ENCODE results near the gene PCSK2.

Gene PCSK2

GRCh38 chr20:17236766-17237165, 9.9 kb downstream of the PCSK2 start:
- Histone ChIP-seq H3K27ac (ENCODE audit: low read depth in 2 of 2, low read length in 2 of 2) (no peak overlapping the region), H3K4me3 (ENCODE audit: low read length in 2 of 2) (no peak overlapping the region), H3K9me3 (ENCODE audit: control insufficient read depth in 2 of 2, low read length in 2 of 2) (no peaks in the 10 kb centered on the region), H3K9ac (ENCODE audit: low read depth in 1 of 2, low read length in 2 of 2) (no peak overlapping the region), H3K4me1 (ENCODE audit: control insufficient read depth in 2 of 2, insufficient read depth in 2 of 2, low read length in 2 of 2) (no peaks in the 10 kb centered on the region), H3K27me3 (ENCODE audit: control insufficient read depth in 2 of 2, insufficient read depth in 2 of 2, low read length in 2 of 2) (no peaks in the 10 kb centered on the region), H3K36me3 (ENCODE audit: control insufficient read depth in 2 of 2, insufficient read depth in 2 of 2, low read length in 2 of 2) (no peaks in the 10 kb centered on the region)

- Histone ChIP-seq H3K27ac (ENCODE audit: low read depth in 2 of 2, low read length in 2 of 2) (no peak overlapping the region), H3K36me3 (ENCODE audit: control insufficient read depth in 2 of 2, insufficient read depth in 2 of 2, low read length in 2 of 2) (no peaks in the 10 kb centered on the region), H3K27me3 (ENCODE audit: control insufficient read depth in 2 of 2, insufficient read depth in 2 of 2, low read length in 2 of 2) (no peaks in the 10 kb centered on the region), H3K4me1 (ENCODE audit: control insufficient read depth in 2 of 2, insufficient read depth in 2 of 2, low read length in 2 of 2) (no peaks in the 10 kb centered on the region), H3K9me3 (ENCODE audit: control insufficient read depth in 2 of 2, low read length in 2 of 2) (no peaks in the 10 kb centered on the region), H3K4me3 (ENCODE audit: low read length in 2 of 2) (no peak overlapping the region), H3K9ac (ENCODE audit: low read depth in 1 of 2, low read length in 2 of 2) (no peak overlapping the region)
Observed at GRCh38 chr20:17248224-17248623, 21.4 kb downstream of the PCSK2 start.

GRCh38 chr20:17262786-17263185, 35.9 kb downstream of the PCSK2 start:
- Histone ChIP-seq H3K27me3 (ENCODE audit: control insufficient read depth in 2 of 2, insufficient read depth in 2 of 2, low read length in 2 of 2) (no peaks in the 10 kb centered on the region), H3K4me3 (ENCODE audit: low read length in 2 of 2) (no peak overlapping the region)

DNA sequence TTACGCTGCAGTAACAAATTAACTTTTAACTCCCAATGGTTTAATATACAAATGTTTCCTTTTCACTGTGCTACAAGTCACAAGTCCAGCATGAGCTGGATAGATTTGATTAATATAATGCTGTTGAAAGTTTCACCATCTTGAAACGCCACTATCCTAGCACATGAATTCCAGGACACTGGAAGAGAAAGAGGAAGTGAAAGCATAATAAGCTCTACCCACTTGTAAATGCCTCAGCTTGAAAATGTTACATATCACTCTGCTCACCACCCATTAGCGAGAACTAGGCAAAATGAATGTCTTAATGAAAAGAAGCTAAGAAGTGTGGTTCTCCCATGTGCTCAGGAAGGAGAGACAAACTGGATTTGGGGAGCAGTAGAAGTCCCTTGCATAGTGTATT, 46.9 kb downstream of the PCSK2 start:
- Histone ChIP-seq H3K27me3 (ENCODE audit: control insufficient read depth in 2 of 2, insufficient read depth in 2 of 2, low read length in 2 of 2) (no peaks in the 10 kb centered on the region), H3K4me3 (ENCODE audit: low read length in 2 of 2) (no peak overlapping the region), H3K9me3 (ENCODE audit: control insufficient read depth in 2 of 2, low read length in 2 of 2) (no peaks in the 10 kb centered on the region), H3K27ac (ENCODE audit: low read depth in 2 of 2, low read length in 2 of 2) (no peak overlapping the region), H3K4me1 (ENCODE audit: control insufficient read depth in 2 of 2, insufficient read depth in 2 of 2, low read length in 2 of 2) (no peaks in the 10 kb centered on the region), H3K36me3 (ENCODE audit: control insufficient read depth in 2 of 2, insufficient read depth in 2 of 2, low read length in 2 of 2) (no peaks in the 10 kb centered on the region), H3K9ac (ENCODE audit: low read depth in 1 of 2, low read length in 2 of 2) (no peak overlapping the region)

More at GRCh38 chr20:17262786-17263185, 35.9 kb downstream of the PCSK2 start:
- Histone ChIP-seq H3K27ac (ENCODE audit: low read depth in 2 of 2, low read length in 2 of 2) (no peak overlapping the region), H3K9me3 (ENCODE audit: control insufficient read depth in 2 of 2, low read length in 2 of 2) (no peaks in the 10 kb centered on the region), H3K4me1 (ENCODE audit: control insufficient read depth in 2 of 2, insufficient read depth in 2 of 2, low read length in 2 of 2) (no peaks in the 10 kb centered on the region), H3K36me3 (ENCODE audit: control insufficient read depth in 2 of 2, insufficient read depth in 2 of 2, low read length in 2 of 2) (no peaks in the 10 kb centered on the region), H3K9ac (ENCODE audit: low read depth in 1 of 2, low read length in 2 of 2) (no peak overlapping the region)

GRCh38 chr20:17276101-17276500, 49.3 kb downstream of the PCSK2 start:
- Histone ChIP-seq H3K27me3 (ENCODE audit: control insufficient read depth in 2 of 2, insufficient read depth in 2 of 2, low read length in 2 of 2) (no peaks in the 10 kb centered on the region), H3K4me1 (ENCODE audit: control insufficient read depth in 2 of 2, insufficient read depth in 2 of 2, low read length in 2 of 2) (no peaks in the 10 kb centered on the region), H3K27ac (ENCODE audit: low read depth in 2 of 2, low read length in 2 of 2) (no peak overlapping the region), H3K9me3 (ENCODE audit: control insufficient read depth in 2 of 2, low read length in 2 of 2) (no peaks in the 10 kb centered on the region), H3K4me3 (ENCODE audit: low read length in 2 of 2) (no peak overlapping the region), H3K36me3 (ENCODE audit: control insufficient read depth in 2 of 2, insufficient read depth in 2 of 2, low read length in 2 of 2) (no peaks in the 10 kb centered on the region), H3K9ac (ENCODE audit: low read depth in 1 of 2, low read length in 2 of 2) (no peak overlapping the region)

DNA sequence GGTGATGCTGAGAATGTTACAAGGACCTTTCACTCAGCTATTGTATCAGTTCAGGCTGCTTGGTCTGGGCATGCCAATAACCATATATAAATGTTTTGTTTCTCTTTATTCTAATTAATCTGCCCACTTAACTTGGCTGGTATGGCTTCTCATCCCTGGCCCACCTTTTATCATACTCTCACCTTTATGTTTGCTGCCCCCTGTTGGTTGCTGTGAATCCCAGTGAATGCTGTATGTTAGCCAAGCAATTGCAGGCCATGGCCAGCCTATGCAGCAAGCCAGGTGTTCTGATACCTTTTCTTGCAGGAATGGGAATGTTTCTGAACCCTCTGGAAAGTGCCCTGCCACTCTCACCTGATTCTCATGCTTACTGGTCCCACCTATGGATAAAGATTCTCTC, 54.6 kb downstream of the PCSK2 start:
- H3K36me3 ChIP-seq (ENCODE audit: control insufficient read depth in 2 of 2, insufficient read depth in 2 of 2, low read length in 2 of 2), result no peaks in the 10 kb centered on the region
- H3K9me3 ChIP-seq (ENCODE audit: control insufficient read depth in 2 of 2, low read length in 2 of 2), result no peaks in the 10 kb centered on the region
- no peak overlapping the region for H3K4me3 ChIP-seq (ENCODE audit: low read length in 2 of 2)
- no peaks in the 10 kb centered on the region for H3K4me1 ChIP-seq (ENCODE audit: control insufficient read depth in 2 of 2, insufficient read depth in 2 of 2, low read length in 2 of 2)
- no peak overlapping the region for H3K9ac ChIP-seq (ENCODE audit: low read depth in 1 of 2, low read length in 2 of 2)
- H3K27me3 ChIP-seq (ENCODE audit: control insufficient read depth in 2 of 2, insufficient read depth in 2 of 2, low read length in 2 of 2), result no peaks in the 10 kb centered on the region
- H3K27ac ChIP-seq (ENCODE audit: low read depth in 2 of 2, low read length in 2 of 2), result no peak overlapping the region

DNA sequence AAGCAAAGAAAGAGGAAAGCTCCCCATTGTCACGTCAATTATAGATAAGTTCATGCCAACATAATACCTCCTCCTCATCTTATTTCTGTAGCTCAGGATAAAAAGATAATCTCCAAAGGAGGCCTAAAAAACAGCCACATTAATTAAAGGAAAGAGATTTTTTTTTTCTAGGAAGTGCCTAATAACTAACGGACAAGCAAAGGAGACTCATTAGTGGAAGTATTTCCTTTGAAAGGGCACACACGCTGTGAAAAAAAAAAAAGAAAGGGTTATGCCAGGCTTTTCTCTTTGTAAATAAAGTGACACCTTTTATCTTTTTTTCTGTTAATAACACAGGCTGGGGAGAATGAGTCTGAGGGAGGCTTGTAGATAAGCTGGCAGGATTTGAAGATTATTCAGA, 55.7 kb downstream of the PCSK2 start:
- Histone ChIP-seq H3K9ac (ENCODE audit: low read depth in 1 of 2, low read length in 2 of 2) (no peak overlapping the region), H3K36me3 (ENCODE audit: control insufficient read depth in 2 of 2, insufficient read depth in 2 of 2, low read length in 2 of 2) (no peaks in the 10 kb centered on the region), H3K27me3 (ENCODE audit: control insufficient read depth in 2 of 2, insufficient read depth in 2 of 2, low read length in 2 of 2) (no peaks in the 10 kb centered on the region), H3K27ac (ENCODE audit: low read depth in 2 of 2, low read length in 2 of 2) (no peak overlapping the region), H3K4me1 (ENCODE audit: control insufficient read depth in 2 of 2, insufficient read depth in 2 of 2, low read length in 2 of 2) (no peaks in the 10 kb centered on the region), H3K4me3 (ENCODE audit: low read length in 2 of 2) (no peak overlapping the region), H3K9me3 (ENCODE audit: control insufficient read depth in 2 of 2, low read length in 2 of 2) (no peaks in the 10 kb centered on the region)

DNA sequence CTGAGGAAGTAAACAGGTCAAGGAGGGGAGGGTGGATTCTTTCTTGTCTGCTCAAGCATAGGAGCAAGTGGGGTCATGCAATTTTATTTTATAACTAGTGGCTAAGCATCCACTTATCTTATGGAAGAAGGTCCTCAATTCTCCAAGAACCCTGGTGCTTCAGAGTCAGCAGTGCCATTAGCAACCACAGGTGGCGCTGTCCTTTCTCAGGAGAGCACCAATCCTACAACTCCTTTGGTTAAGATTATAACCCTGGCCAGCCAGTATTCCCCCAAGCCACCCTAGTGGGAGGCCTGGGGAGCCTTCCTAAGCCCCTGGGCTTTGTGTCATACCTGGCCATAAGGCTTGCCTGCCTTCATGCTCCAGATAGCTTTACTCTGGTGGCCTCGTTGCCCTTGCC, 60.7 kb downstream of the PCSK2 start:
- Histone ChIP-seq H3K4me1 (ENCODE audit: control insufficient read depth in 2 of 2, insufficient read depth in 2 of 2, low read length in 2 of 2) (no peaks in the 10 kb centered on the region), H3K9me3 (ENCODE audit: control insufficient read depth in 2 of 2, low read length in 2 of 2) (no peaks in the 10 kb centered on the region), H3K36me3 (ENCODE audit: control insufficient read depth in 2 of 2, insufficient read depth in 2 of 2, low read length in 2 of 2) (no peaks in the 10 kb centered on the region), H3K4me3 (ENCODE audit: low read length in 2 of 2) (no peak overlapping the region), H3K27me3 (ENCODE audit: control insufficient read depth in 2 of 2, insufficient read depth in 2 of 2, low read length in 2 of 2) (no peaks in the 10 kb centered on the region), H3K27ac (ENCODE audit: low read depth in 2 of 2, low read length in 2 of 2) (no peak overlapping the region), H3K9ac (ENCODE audit: low read depth in 1 of 2, low read length in 2 of 2) (no peak overlapping the region)

GRCh38 chr20:17287998-17288397, 61.2 kb downstream of the PCSK2 start:
- Histone ChIP-seq H3K4me3 (ENCODE audit: low read length in 2 of 2) (no peak overlapping the region), H3K36me3 (ENCODE audit: control insufficient read depth in 2 of 2, insufficient read depth in 2 of 2, low read length in 2 of 2) (no peaks in the 10 kb centered on the region), H3K9ac (ENCODE audit: low read depth in 1 of 2, low read length in 2 of 2) (no peak overlapping the region), H3K9me3 (ENCODE audit: control insufficient read depth in 2 of 2, low read length in 2 of 2) (no peaks in the 10 kb centered on the region), H3K27me3 (ENCODE audit: control insufficient read depth in 2 of 2, insufficient read depth in 2 of 2, low read length in 2 of 2) (no peaks in the 10 kb centered on the region), H3K27ac (ENCODE audit: low read depth in 2 of 2, low read length in 2 of 2) (no peak overlapping the region), H3K4me1 (ENCODE audit: control insufficient read depth in 2 of 2, insufficient read depth in 2 of 2, low read length in 2 of 2) (no peaks in the 10 kb centered on the region)

DNA sequence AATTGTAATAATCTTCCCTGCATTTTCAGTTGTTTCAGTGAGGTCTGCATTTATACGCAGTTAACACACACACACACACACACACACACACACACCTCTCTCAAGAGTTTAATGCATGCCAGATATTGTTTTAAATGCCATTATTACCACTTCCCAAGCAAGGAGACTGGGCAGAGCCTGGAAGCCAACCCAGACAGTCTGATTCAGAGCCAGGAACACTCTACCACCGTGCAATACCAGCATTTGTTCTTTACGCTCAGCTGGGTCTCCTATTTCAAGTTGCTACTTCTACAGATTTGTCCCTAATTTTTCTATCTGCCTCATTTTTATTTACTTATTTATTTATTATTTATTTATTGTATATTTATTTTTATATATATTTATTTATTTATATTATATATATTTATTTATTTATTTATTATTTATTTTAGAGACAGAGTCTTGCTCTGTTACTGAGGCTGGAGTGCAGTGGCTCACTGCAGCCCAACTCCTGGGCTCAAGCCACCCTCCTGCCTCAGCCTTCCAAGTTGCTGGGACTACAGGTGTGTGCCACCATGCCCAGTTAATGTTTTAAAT, 68.4 kb downstream of the PCSK2 start:
- Histone ChIP-seq H3K4me3 (ENCODE audit: low read length in 2 of 2) (no peak overlapping the region), H3K27ac (ENCODE audit: low read depth in 2 of 2, low read length in 2 of 2) (no peak overlapping the region), H3K4me1 (ENCODE audit: control insufficient read depth in 2 of 2, insufficient read depth in 2 of 2, low read length in 2 of 2) (no peaks in the 10 kb centered on the region), H3K9me3 (ENCODE audit: control insufficient read depth in 2 of 2, low read length in 2 of 2) (no peaks in the 10 kb centered on the region), H3K36me3 (ENCODE audit: control insufficient read depth in 2 of 2, insufficient read depth in 2 of 2, low read length in 2 of 2) (no peaks in the 10 kb centered on the region), H3K9ac (ENCODE audit: low read depth in 1 of 2, low read length in 2 of 2) (no peak overlapping the region), H3K27me3 (ENCODE audit: control insufficient read depth in 2 of 2, insufficient read depth in 2 of 2, low read length in 2 of 2) (no peaks in the 10 kb centered on the region)

GRCh38 chr20:17295991-17296390, 69.2 kb downstream of the PCSK2 start:
- Histone ChIP-seq H3K4me1 (ENCODE audit: control insufficient read depth in 2 of 2, insufficient read depth in 2 of 2, low read length in 2 of 2) (no peaks in the 10 kb centered on the region), H3K9me3 (ENCODE audit: control insufficient read depth in 2 of 2, low read length in 2 of 2) (no peaks in the 10 kb centered on the region), H3K4me3 (ENCODE audit: low read length in 2 of 2) (no peak overlapping the region), H3K36me3 (ENCODE audit: control insufficient read depth in 2 of 2, insufficient read depth in 2 of 2, low read length in 2 of 2) (no peaks in the 10 kb centered on the region), H3K27me3 (ENCODE audit: control insufficient read depth in 2 of 2, insufficient read depth in 2 of 2, low read length in 2 of 2) (no peaks in the 10 kb centered on the region), H3K9ac (ENCODE audit: low read depth in 1 of 2, low read length in 2 of 2) (no peak overlapping the region), H3K27ac (ENCODE audit: low read depth in 2 of 2, low read length in 2 of 2) (no peak overlapping the region)
